PFSK-1 (cell line): Measurements from ENCODE around the gene RABGAP1L.

Experiments used
- POLR2AphosphoS5 ChIP-seq: IDR thresholded peaks from 2 replicates; pipeline ENCODE4 v1.6.1; 2012; ENCODE audit warnings: low read depth, mild to moderate bottlenecking, control low read depth, low read length, moderate library complexity
- REST ChIP-seq, 2 experiments: IDR thresholded peaks; 2 replicates each; pipeline versions ENCODE4 v1.6.1 to v1.8.0; 2011 to 2012; ENCODE audit warnings: low read depth in 2 of 2, low read length in 2 of 2, control low read depth in 1 of 2, inconsistent platforms in 1 of 2, mild to moderate bottlenecking in 1 of 2, moderate library complexity in 1 of 2; ENCODE audit not compliant: insufficient read depth in 1 of 2

GRCh38 chr1:174736831-174737230 is 577.5 kb downstream of the RABGAP1L start:
- TF ChIP-seq REST (IDR thresholded peaks at IDR 0.05; ENCODE audit: insufficient read depth in 1 of 2, low read depth in 2 of 2, low read length in 2 of 2) = no peak
- no peak for TF ChIP-seq POLR2AphosphoS5
